Measurements from ENCODE around the gene USO1. TPM values are rescaled to one million over a fixed set of nuclear protein-coding genes. Genes with fewer than 3 reads are reported as not detected.

USO1 gene
- total RNA-seq, 1 donor from 2014 or later: 89.5 TPM

DNA sequence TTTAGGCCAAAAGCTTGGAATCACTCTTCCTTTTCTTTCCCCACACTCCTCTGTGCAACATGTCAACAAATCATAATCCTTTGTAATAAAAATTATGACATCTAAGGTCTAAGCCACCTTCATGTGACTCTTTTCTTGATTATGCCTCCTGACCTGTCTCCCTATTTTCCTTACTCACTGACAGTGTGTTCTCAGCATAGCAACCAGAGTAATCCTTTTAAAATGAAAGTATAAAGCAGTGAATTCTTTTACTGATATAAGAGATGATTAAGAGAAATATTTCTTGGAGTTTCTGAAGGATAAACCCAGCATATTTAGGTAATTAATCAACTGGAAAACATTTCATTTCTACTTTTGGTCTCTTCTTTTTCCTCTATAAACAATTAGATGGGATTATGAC is 44.7 kb downstream of the USO1 start:
- Histone ChIP-seq H3K27me3 (ENCODE audit: control insufficient read depth, insufficient read depth, low read length) (no peaks in the 10 kb centered on the region), H3K4me3 (ENCODE audit: low read depth, low read length) (no peak overlapping the region), H3K36me3 (ENCODE audit: control insufficient read depth, insufficient read depth, low read length) (no peaks in the 10 kb centered on the region)
- TF ChIP-seq, protein P1, sequence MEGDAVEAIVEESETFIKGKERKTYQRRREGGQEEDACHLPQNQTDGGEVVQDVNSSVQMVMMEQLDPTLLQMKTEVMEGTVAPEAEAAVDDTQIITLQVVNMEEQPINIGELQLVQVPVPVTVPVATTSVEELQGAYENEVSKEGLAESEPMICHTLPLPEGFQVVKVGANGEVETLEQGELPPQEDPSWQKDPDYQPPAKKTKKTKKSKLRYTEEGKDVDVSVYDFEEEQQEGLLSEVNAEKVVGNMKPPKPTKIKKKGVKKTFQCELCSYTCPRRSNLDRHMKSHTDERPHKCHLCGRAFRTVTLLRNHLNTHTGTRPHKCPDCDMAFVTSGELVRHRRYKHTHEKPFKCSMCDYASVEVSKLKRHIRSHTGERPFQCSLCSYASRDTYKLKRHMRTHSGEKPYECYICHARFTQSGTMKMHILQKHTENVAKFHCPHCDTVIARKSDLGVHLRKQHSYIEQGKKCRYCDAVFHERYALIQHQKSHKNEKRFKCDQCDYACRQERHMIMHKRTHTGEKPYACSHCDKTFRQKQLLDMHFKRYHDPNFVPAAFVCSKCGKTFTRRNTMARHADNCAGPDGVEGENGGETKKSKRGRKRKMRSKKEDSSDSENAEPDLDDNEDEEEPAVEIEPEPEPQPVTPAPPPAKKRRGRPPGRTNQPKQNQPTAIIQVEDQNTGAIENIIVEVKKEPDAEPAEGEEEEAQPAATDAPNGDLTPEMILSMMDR (IDR thresholded peaks at IDR 0.05; ENCODE audit: insufficient read depth, low read length, severe bottlenecking): no peak
- FAIRE-seq: no peak
- DNase-seq (ENCODE audit: low read depth): no peak

DNA sequence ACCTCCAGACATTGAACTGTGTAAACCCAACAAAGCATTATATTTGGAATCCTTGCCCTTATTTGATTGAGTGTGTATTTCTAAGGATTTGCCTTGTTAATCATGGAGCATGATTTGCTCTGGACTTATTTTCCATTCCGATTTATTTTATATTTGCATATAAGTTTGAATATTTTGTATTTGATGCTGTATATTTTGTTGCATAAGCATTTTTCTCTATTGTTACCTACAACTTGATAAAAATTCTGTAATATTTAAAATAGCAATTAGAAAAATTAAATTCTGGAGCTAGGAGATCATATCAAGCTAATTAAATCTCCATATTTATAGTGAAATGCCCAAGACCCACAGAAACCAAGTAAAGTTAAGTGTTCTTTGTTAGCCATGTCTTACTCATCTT is 47.2 kb downstream of the USO1 start:
- Histone ChIP-seq H3K4me3 (ENCODE audit: low read depth, low read length) (no peak overlapping the region), H3K36me3 (ENCODE audit: control insufficient read depth, insufficient read depth, low read length) (peaks cover 4% of the 10 kb centered on the region), H3K27me3 (ENCODE audit: control insufficient read depth, insufficient read depth, low read length) (no peaks in the 10 kb centered on the region)
- FAIRE-seq (no peak), DNase-seq (ENCODE audit: low read depth) (no peak)
- TF ChIP-seq, protein P1 (IDR thresholded peaks at IDR 0.05; ENCODE audit: insufficient read depth, low read length, severe bottlenecking): no peak

DNA sequence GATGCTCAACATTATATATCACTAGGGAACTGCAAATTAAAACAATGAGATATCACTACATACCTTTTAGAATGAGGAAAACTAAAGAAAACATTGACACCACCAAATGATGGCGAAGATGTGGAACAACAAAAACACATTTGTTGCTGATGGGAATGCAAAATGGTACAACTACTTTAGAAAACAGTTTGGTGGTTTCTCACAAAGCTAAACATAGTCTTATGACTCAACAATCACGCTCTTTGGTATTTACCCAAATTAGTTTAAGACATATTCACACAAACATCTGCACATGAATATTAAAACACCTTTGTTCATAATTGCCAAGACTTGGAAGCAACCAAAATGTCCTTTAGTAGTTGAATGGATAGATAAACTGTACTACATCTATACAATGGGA is 53.2 kb downstream of the USO1 start:
- Histone ChIP-seq H3K27me3 (ENCODE audit: control insufficient read depth, insufficient read depth, low read length) (no peaks in the 10 kb centered on the region), H3K36me3 (ENCODE audit: control insufficient read depth, insufficient read depth, low read length) (peaks cover 4% of the 10 kb centered on the region), H3K4me3 (ENCODE audit: low read depth, low read length) (no peak overlapping the region)
- TF ChIP-seq, protein P1 (IDR thresholded peaks at IDR 0.05; ENCODE audit: insufficient read depth, low read length, severe bottlenecking): no peak
- FAIRE-seq: no peak
- no peak for DNase-seq (ENCODE audit: low read depth)

DNA sequence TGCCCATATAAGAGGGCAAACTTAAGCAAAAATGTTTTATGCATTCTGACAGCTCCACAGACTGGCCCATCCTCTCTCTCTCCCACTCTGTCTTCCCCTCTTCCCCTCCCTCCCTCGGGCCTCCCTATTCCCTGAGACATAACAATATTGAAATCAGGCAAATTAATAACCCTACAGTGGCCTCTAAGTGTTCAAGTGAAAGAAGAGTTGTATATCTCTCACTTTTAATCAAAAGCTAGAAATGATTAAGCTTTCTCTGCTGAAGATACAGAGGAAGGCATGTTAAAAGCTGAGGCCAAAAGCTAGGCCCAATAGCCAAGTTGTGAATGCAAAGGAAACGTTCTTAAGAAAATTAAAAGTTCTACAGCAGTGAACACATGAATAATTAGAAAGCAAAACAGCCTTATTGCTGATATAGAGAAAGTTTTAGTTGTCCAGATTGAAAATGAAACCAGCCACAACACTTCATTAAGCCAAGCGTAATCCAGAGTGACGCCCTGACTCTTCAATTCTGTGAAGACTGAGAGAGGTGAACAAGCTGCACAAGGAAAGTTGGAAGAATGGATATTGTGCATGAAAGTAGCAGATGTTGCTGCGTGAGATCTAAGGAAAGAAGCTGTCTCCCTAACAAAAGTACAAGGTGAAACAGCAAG is 54.9 kb downstream of the USO1 start:
- Histone ChIP-seq H3K36me3 (ENCODE audit: control insufficient read depth, insufficient read depth, low read length) (peaks cover 6% of the 10 kb centered on the region), H3K4me3 (ENCODE audit: low read depth, low read length) (no peak overlapping the region), H3K27me3 (ENCODE audit: control insufficient read depth, insufficient read depth, low read length) (no peaks in the 10 kb centered on the region)
- TF ChIP-seq, protein P1 (IDR thresholded peaks at IDR 0.05; ENCODE audit: insufficient read depth, low read length, severe bottlenecking): no peak
- no peak for FAIRE-seq
- DNase-seq (ENCODE audit: low read depth): no peak

GRCh38 chr4:75781305-75781704 is 56.9 kb downstream of the USO1 start:
- H3K36me3 ChIP-seq (ENCODE audit: control insufficient read depth, insufficient read depth, low read length): peaks cover 3% of the 10 kb centered on the region
- FAIRE-seq (no peak), DNase-seq (ENCODE audit: low read depth) (no peak)
- H3K4me3 ChIP-seq (ENCODE audit: low read depth, low read length): no peak overlapping the region
- TF ChIP-seq, protein P1 (IDR thresholded peaks at IDR 0.05; ENCODE audit: insufficient read depth, low read length, severe bottlenecking): no peak
- no peaks in the 10 kb centered on the region for H3K27me3 ChIP-seq (ENCODE audit: control insufficient read depth, insufficient read depth, low read length)

- no peak for DNase-seq (ENCODE audit: low read depth)
- peaks cover 8% of the 10 kb centered on the region for H3K36me3 ChIP-seq (ENCODE audit: control insufficient read depth, insufficient read depth, low read length)
- FAIRE-seq: no peak
- H3K27me3 ChIP-seq (ENCODE audit: control insufficient read depth, insufficient read depth, low read length): no peaks in the 10 kb centered on the region
- TF ChIP-seq, protein P1 (IDR thresholded peaks at IDR 0.05; ENCODE audit: insufficient read depth, low read length, severe bottlenecking): no peak
- H3K4me3 ChIP-seq (ENCODE audit: low read depth, low read length): no peak overlapping the region
Observed at GRCh38 chr4:75786526-75786925, 62.1 kb downstream of the USO1 start.
